Suprapubic skin (tissue), 4 donors: Measurements from ENCODE around the gene PTCH1. TPM values are rescaled to one million over a fixed set of nuclear protein-coding genes. Genes with fewer than 3 reads are reported as not detected.
A peak's percentile ranks its signal among the peaks of the same experiment; 100 is the strongest.

Experiments used
- DNase-seq, 2 donors: peaks; one replicate each; pipeline ENCODE4 v3.0.0-alpha.2; 2019; ENCODE audit warnings: low spot score in 2 of 2
- H3K27ac ChIP-seq: fragments of 200-600 bp; sonication (generic); one replicate; pipeline ENCODE4 v1.5.1; 2019
- H3K27me3 ChIP-seq: fragments of 200-600 bp; sonication (generic); one replicate; pipeline ENCODE4 v1.5.1; 2019
- H3K36me3 ChIP-seq: fragments of 200-600 bp; sonication (generic); one replicate; pipeline ENCODE4 v1.5.1; 2019
- H3K4me1 ChIP-seq: fragments of 200-600 bp; sonication (generic); one replicate; pipeline ENCODE4 v1.5.1; 2019
- H3K4me3 ChIP-seq: fragments of 200-600 bp; sonication (generic); one replicate; pipeline ENCODE4 v1.5.1; 2019; ENCODE audit warnings: mild to moderate bottlenecking
- H3K9me3 ChIP-seq: fragments of 200-600 bp; sonication (generic); one replicate; pipeline ENCODE4 v1.5.1; 2019
- EP300 ChIP-seq: sonication (generic); formaldehyde crosslinking; IDR thresholded peaks from one replicate; pipeline ENCODE4 v1.6.1; 2017; ENCODE audit warnings: antibody characterized with exemption
- POLR2A ChIP-seq, 2 donors: fragments of 450-650 bp; IDR thresholded peaks; one replicate each; pipeline ENCODE4 v1.6.1; 2017; ENCODE audit warnings: antibody characterized with exemption in 2 of 2, mild to moderate bottlenecking in 2 of 2, moderate library complexity in 2 of 2
- POLR2AphosphoS5 ChIP-seq, 3 donors: sonication (generic); formaldehyde crosslinking; IDR thresholded peaks; one replicate each; pipeline ENCODE4 v1.6.1; 2017; ENCODE audit warnings: antibody characterized with exemption in 3 of 3
- WGBS: methylation state at CpG from one replicate; pipeline ENCODE4 v1.1.5; 2018; 5-methylcytosine and 5-hydroxymethylcytosine counted together
- total RNA-seq, 4 donors: library from RNA; depleted of rRNA; stranded (reverse); fragments of >200 nt; gene quantifications; one replicate each; pipeline ENCODE4 v1.1.0, GENCODE V29; 2016
- TF ChIP-seq, protein P1 (sequence below), 2 donors: fragments of 200-600 bp in 1 of 2; fragments of 450-650 bp in 1 of 2; sonication (generic) in 1 of 2; IDR thresholded peaks; one replicate each; pipeline ENCODE4 v1.5.1; 2016 to 2019; ENCODE audit warnings: antibody characterized with exemption in 2 of 2, mild to moderate bottlenecking in 1 of 2, moderate library complexity in 1 of 2

Gene PTCH1
- total RNA-seq, 4 donors from 2014 or later: 9.9 to 59.0 (median 27.9) TPM

DNA sequence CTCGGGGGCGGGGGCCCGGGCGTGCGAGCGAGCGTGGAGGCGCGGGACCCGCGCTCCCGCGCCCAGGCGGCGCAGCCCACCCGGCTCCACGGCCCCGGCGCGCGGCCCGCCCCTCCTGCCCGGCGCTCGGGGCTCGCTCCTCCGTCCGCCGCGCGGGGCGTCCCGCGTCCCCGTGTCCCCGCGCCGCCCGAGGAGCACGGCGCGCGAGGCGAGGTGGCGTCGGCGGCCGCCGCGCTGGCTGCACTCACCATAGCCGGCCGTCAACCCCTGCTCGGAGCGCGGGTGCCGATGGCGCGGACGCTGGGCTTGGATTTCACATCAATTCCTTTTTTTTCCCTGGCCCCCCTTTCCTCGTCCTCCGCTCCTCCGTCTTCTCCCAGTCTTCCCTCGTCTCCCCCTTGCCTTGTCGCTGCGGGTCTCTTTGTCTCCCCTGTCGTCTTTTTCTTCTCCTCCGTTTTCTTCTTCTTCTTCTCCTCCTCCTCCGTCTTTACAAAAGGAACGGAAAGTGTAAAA, 494 bp downstream of the PTCH1 start:
- 1% methylated on average over 38 of the region's 69 CpGs for WGBS

DNA sequence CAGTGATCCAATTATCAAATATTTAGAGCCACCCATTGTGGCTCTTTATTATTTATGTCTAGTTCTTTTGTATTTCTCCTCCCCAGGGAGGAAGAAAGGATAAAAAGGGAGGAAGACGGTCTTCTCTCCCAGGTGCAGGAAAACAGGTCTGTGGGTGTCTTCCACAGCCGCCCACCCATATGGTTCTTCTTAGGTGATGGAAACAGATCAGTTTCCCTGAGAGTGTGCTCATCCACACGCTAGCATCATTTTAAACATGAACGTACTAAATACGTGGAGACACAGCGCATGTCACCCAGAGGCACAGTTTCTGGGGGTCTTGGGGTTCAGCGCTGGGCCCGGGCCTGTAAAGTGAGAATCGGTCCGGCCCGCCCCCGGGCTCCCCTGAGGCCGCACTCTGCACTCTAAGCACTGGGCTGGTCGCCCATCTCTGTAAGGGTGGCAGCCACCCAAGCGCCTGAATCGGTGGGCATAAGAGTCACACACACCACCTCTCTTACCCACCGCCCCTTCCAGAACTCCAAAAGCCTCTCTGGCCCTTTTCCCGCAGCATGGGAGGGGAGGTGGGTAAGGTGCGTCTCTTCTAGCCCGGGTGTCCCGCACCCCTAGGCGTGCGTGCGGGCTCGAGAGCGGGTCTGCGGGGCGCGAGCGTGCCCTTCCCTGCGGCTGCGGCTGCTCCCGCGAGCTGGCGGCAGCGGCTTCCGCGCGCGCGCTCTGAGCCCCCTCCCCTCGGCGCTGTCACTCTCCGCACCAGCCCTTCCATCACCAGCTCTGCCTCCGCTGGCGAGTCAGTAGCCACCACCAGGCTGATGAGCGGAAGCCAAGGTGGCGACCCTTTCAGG, 1.3 kb downstream of the PTCH1 start:
- DNase-seq: no peak
- H3K27ac ChIP-seq: no peak overlapping the region
- H3K36me3 ChIP-seq: no peaks in the 10 kb centered on the region
- no peaks in the 10 kb centered on the region for H3K27me3 ChIP-seq
- H3K9me3 ChIP-seq: no peaks in the 10 kb centered on the region
- WGBS: 39% methylated on average over 13 of the region's 48 CpGs
- H3K4me3 ChIP-seq: peak overlapping the region; percentile 55
- peaks cover 31% of the 10 kb centered on the region for H3K4me1 ChIP-seq
- TF ChIP-seq, protein P1, sequence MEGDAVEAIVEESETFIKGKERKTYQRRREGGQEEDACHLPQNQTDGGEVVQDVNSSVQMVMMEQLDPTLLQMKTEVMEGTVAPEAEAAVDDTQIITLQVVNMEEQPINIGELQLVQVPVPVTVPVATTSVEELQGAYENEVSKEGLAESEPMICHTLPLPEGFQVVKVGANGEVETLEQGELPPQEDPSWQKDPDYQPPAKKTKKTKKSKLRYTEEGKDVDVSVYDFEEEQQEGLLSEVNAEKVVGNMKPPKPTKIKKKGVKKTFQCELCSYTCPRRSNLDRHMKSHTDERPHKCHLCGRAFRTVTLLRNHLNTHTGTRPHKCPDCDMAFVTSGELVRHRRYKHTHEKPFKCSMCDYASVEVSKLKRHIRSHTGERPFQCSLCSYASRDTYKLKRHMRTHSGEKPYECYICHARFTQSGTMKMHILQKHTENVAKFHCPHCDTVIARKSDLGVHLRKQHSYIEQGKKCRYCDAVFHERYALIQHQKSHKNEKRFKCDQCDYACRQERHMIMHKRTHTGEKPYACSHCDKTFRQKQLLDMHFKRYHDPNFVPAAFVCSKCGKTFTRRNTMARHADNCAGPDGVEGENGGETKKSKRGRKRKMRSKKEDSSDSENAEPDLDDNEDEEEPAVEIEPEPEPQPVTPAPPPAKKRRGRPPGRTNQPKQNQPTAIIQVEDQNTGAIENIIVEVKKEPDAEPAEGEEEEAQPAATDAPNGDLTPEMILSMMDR (IDR thresholded peaks at IDR 0.05): no peak
- TF ChIP-seq POLR2A (IDR thresholded peaks at IDR 0.05) (no peak), POLR2AphosphoS5 (IDR thresholded peaks at IDR 0.05) (no peak), EP300 (no peak)

More for the DNA sequence above, 494 bp downstream of the PTCH1 start:
- TF ChIP-seq, protein P1 (IDR thresholded peaks at IDR 0.05): no peak
- TF ChIP-seq POLR2AphosphoS5 (IDR thresholded peaks at IDR 0.05) (no peak), EP300 (no peak), POLR2A (IDR thresholded peaks at IDR 0.05) (no peak)
- DNase-seq: no peak
- no peak overlapping the region for H3K27ac ChIP-seq
- no peaks in the 10 kb centered on the region for H3K27me3 ChIP-seq
- peak overlapping the region; percentile 55 for H3K4me3 ChIP-seq
- H3K9me3 ChIP-seq: no peaks in the 10 kb centered on the region
- H3K36me3 ChIP-seq: no peaks in the 10 kb centered on the region
- peaks cover 29% of the 10 kb centered on the region for H3K4me1 ChIP-seq

DNA sequence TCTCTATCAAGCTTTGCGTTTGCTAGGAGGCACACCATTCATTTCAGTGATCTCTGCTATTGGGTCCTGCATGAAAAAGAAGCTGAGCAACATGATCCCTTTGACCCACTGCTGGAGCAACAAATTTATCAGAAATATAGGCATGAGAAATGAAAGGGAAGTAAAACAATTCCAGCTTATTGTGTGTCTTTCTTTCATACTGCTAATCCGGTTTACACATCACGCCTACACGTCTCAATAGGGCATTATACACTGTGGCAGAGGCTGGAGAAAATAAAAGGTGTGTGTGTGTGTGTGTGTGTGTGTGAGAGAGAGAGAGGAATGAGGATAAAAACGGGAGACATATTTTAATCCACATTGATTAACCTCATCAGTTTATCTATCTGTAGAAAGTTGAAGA, 2.4 kb downstream of the PTCH1 start:
- H3K4me1 ChIP-seq: peaks cover 37% of the 10 kb centered on the region
- TF ChIP-seq POLR2AphosphoS5 (IDR thresholded peaks at IDR 0.05) (no peak), POLR2A (IDR thresholded peaks at IDR 0.05) (no peak), EP300 (no peak)
- TF ChIP-seq, protein P1 (IDR thresholded peaks at IDR 0.05): no peak
- no peaks in the 10 kb centered on the region for H3K27me3 ChIP-seq
- H3K9me3 ChIP-seq: no peaks in the 10 kb centered on the region
- no peak overlapping the region for H3K4me3 ChIP-seq
- no peak overlapping the region for H3K27ac ChIP-seq
- no peak for DNase-seq
- H3K36me3 ChIP-seq: no peaks in the 10 kb centered on the region
- 82% methylated on average over 5 of the region's 5 CpGs for whole genome bisulfite sequencing

DNA sequence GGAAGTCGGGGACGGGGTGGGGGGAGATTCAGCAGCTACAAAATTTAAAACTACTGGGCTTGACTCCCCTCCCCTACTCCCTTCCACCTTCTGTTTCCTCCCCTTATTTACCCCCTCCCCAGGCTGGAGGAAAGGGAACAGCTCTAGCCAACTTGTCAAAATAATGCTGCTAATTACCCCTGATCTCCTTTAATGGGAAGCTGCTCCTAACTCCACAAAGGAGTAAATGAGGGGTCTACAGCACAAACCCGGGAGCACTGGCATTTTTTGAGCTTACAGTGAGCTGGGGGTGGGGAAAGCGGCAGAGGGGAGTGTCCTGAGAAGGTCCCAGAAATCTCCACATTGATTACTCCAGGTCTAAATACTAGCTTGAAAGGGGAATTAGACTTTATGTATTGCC, 3.1 kb downstream of the PTCH1 start:
- no peak overlapping the region for H3K4me3 ChIP-seq
- no peaks in the 10 kb centered on the region for H3K27me3 ChIP-seq
- peaks cover 43% of the 10 kb centered on the region for H3K4me1 ChIP-seq
- H3K9me3 ChIP-seq: no peaks in the 10 kb centered on the region
- WGBS: 88% methylated on average over 4 of the region's 4 CpGs
- no peak for DNase-seq
- TF ChIP-seq, protein P1 (IDR thresholded peaks at IDR 0.05): no peak
- TF ChIP-seq POLR2A (IDR thresholded peaks at IDR 0.05): no peak
- no peak for TF ChIP-seq EP300
- TF ChIP-seq POLR2AphosphoS5 (IDR thresholded peaks at IDR 0.05): no peak
- H3K36me3 ChIP-seq: no peaks in the 10 kb centered on the region
- no peak overlapping the region for H3K27ac ChIP-seq

DNA sequence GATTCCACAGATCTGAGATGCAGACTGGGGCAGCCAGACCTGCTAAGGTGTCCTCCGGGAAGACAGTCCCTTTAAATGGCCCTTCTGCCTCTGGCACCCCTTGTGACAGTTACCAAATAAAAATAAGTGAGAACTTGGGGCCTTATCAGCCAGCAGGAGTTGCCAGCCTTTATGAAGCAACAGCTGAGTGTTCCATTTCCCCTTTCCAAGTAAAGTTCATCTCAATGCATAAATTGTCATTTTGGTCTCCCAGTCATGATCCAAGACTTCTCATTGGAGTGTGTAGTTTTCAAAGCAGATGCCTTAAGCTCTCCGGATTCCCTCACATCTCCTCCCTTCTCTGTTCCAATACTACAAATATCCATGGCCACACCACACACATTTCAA, 4.1 kb downstream of the PTCH1 start:
- no peak for DNase-seq
- TF ChIP-seq POLR2A (IDR thresholded peaks at IDR 0.05) (no peak), POLR2AphosphoS5 (IDR thresholded peaks at IDR 0.05) (no peak), EP300 (no peak)
- TF ChIP-seq, protein P1 (IDR thresholded peaks at IDR 0.05): no peak
- no peaks in the 10 kb centered on the region for H3K27me3 ChIP-seq
- no peaks in the 10 kb centered on the region for H3K36me3 ChIP-seq
- no peak overlapping the region for H3K4me3 ChIP-seq
- H3K9me3 ChIP-seq: no peaks in the 10 kb centered on the region
- H3K27ac ChIP-seq: no peak overlapping the region
- WGBS: 87% methylated on average over 2 of the region's 2 CpGs
- peaks cover 43% of the 10 kb centered on the region for H3K4me1 ChIP-seq
